H1 (cell line): ENCODE measurements around the gene NT5C3B. TPM values are rescaled to one million over a fixed set of nuclear protein-coding genes. Genes with fewer than 3 reads are reported as not detected.
"Not testable (repeated sequence)": the region's sequence is repeated elsewhere in the genome, so short reads cannot be mapped to it uniquely, and the experiment has no call there.

Experiments used
- CTCF ChIA-PET: fragments of 300-600 bp; sonication (Branson Sonifier 250); formaldehyde crosslinking; loops from one replicate; lab custom pipeline; 2021; ENCODE audit not compliant: partially characterized antibody; lab: Charles Lee
- POLR2A ChIA-PET: fragments of 300-600 bp; sonication (Branson Sonifier 250); formaldehyde crosslinking; loops from one replicate; lab custom pipeline; 2021; ENCODE audit warnings: inconsistent platforms; ENCODE audit not compliant: partially characterized antibody; lab: Charles Lee
- DNase-seq, 2 experiments: peaks; one replicate each; pipeline versions ENCODE4 v3.0.0 to v3.0.0-alpha.2; 2010 to 2022; ENCODE audit warnings: low spot score in 2 of 2, low read depth in 1 of 2, mixed read lengths in 1 of 2
- FAIRE-seq: peaks from 2 replicates; lab custom pipeline; 2011; peaks lifted over from hg19 to GRCh38; lab: Jason Lieb, UNC
- H2AFZ ChIP-seq: 2 replicates; pipeline ENCODE4 v1.8.1; 2012; ENCODE audit warnings: low read length, inconsistent platforms
- H2AK5ac ChIP-seq: 2 replicates; pipeline ENCODE4 v1.6.1; 2013; ENCODE audit warnings: low read depth, low read length
- H2BK120ac ChIP-seq: replicated peaks from 2 replicates; pipeline ENCODE3; 2013; ENCODE audit warnings: low read depth, low read length, inconsistent platforms
- H2BK12ac ChIP-seq: 2 replicates; pipeline ENCODE4 v1.6.1; 2013; ENCODE audit warnings: low read depth, low read length
- H2BK15ac ChIP-seq: 2 replicates; pipeline ENCODE4 v1.6.1; 2013; ENCODE audit warnings: low read length
- H2BK20ac ChIP-seq: 2 replicates; pipeline ENCODE4 v1.6.1; 2013; ENCODE audit warnings: low read length
- H2BK5ac ChIP-seq: 2 replicates; pipeline ENCODE4 v1.6.1; 2013; ENCODE audit warnings: low read depth, low read length
- H3K14ac ChIP-seq: 2 replicates; pipeline ENCODE4 v1.6.1; 2013; ENCODE audit warnings: inconsistent platforms; ENCODE audit not compliant: insufficient read length
- H3K18ac ChIP-seq: 2 replicates; pipeline ENCODE4 v1.6.1; 2013; ENCODE audit warnings: low read length; ENCODE audit errors: extremely low read depth
- H3K23ac ChIP-seq: 2 replicates; pipeline ENCODE4 v1.6.1; 2013; ENCODE audit warnings: inconsistent platforms; ENCODE audit not compliant: insufficient read length
- H3K23me2 ChIP-seq: 2 replicates; pipeline ENCODE4 v1.6.1; 2013; ENCODE audit warnings: low read depth, low read length
- H3K27ac ChIP-seq: 2 replicates; pipeline ENCODE4 v1.6.1; 2011; ENCODE audit warnings: low read depth, low read length, inconsistent platforms
- H3K27me3 ChIP-seq, 4 experiments: replicated peaks in 1 of 4; 1 replicate in 1 of 4; 2 replicates in 3 of 4; pipeline versions ENCODE4 v1.6.1 to v1.8.1; 2011 to 2013; ENCODE audit warnings: low read length in 3 of 4, mild to moderate bottlenecking in 3 of 4, inconsistent platforms in 2 of 4, mixed read lengths in 2 of 4, moderate library complexity in 1 of 4; ENCODE audit not compliant: control insufficient read depth in 3 of 4, insufficient read depth in 3 of 4; ENCODE audit errors: extremely low read depth in 1 of 4
- H3K36me3 ChIP-seq, 4 experiments: 2 replicates each; pipeline versions ENCODE4 v1.6.1 to v1.8.1; 2011 to 2013; ENCODE audit warnings: mild to moderate bottlenecking in 4 of 4, low read length in 3 of 4, moderate library complexity in 2 of 4, control low read depth in 1 of 4, inconsistent platforms in 1 of 4; ENCODE audit not compliant: insufficient read depth in 4 of 4, control insufficient read depth in 2 of 4
- H3K4ac ChIP-seq: replicated peaks from 2 replicates; pipeline ENCODE3; 2013; ENCODE audit warnings: low read length, low read depth, mixed read lengths, inconsistent platforms; ENCODE audit not compliant: insufficient read length
- H3K4me1 ChIP-seq, 4 experiments: replicated peaks in 1 of 4; 1 replicate in 1 of 4; 2 replicates in 3 of 4; pipeline versions ENCODE4 v1.6.1 to v1.8.1; 2011 to 2013; ENCODE audit warnings: low read length in 3 of 4, inconsistent platforms in 2 of 4, mixed read lengths in 1 of 4; ENCODE audit not compliant: insufficient read depth in 4 of 4, control insufficient read depth in 3 of 4
- H3K4me2 ChIP-seq, 2 experiments: 2 replicates each; pipeline versions ENCODE4 v1.6.1 to v1.8.1; 2011 to 2013; ENCODE audit warnings: low read depth in 2 of 2, low read length in 2 of 2, control low read depth in 1 of 2, inconsistent platforms in 1 of 2, mild to moderate bottlenecking in 1 of 2; ENCODE audit not compliant: insufficient read depth in 1 of 2
- H3K4me3 ChIP-seq, 4 experiments: fragments of 200-600, 300-600 bp in 1 of 4; sonication (generic), shearing (Covaris generic), sonication (Bioruptor Twin) in 1 of 4; 2 replicates each; pipeline versions ENCODE4 v1.5.1 to v1.8.1; 2011 to 2016; ENCODE audit warnings: low read length in 4 of 4, low read depth in 3 of 4, control low read depth in 2 of 4, inconsistent platforms in 2 of 4, mild to moderate bottlenecking in 2 of 4, mixed read lengths in 1 of 4, moderate library complexity in 1 of 4; ENCODE audit not compliant: insufficient read depth in 2 of 4; ENCODE audit errors: extremely low read depth in 1 of 4
- H3K56ac ChIP-seq: replicated peaks from 2 replicates; pipeline ENCODE3; 2013; ENCODE audit warnings: low read depth, mild to moderate bottlenecking, mixed read lengths, low read length, inconsistent platforms; ENCODE audit not compliant: insufficient read length
- H3K79me1 ChIP-seq: 2 replicates; pipeline ENCODE4 v1.6.1; 2013; ENCODE audit warnings: low read depth, low read length, control low read depth
- H3K79me2 ChIP-seq, 2 experiments: 2 replicates each; pipeline versions ENCODE4 v1.6.1 to v1.8.1; 2012 to 2013; ENCODE audit warnings: low read length in 2 of 2, mild to moderate bottlenecking in 2 of 2, inconsistent platforms in 1 of 2; ENCODE audit not compliant: insufficient read depth in 2 of 2, control insufficient read depth in 1 of 2
- H3K9ac ChIP-seq, 4 experiments: replicated peaks in 1 of 4; 1 replicate in 1 of 4; 2 replicates in 3 of 4; pipeline versions ENCODE4 v1.6.1 to v1.8.1; 2011 to 2013; ENCODE audit warnings: low read depth in 3 of 4, low read length in 3 of 4, control low read depth in 2 of 4, mild to moderate bottlenecking in 2 of 4, moderate library complexity in 2 of 4, inconsistent platforms in 1 of 4; ENCODE audit errors: extremely low read depth in 1 of 4
- H3K9me3 ChIP-seq, 2 experiments: 2 replicates each; pipeline versions ENCODE4 v1.6.1 to v1.8.1; 2012 to 2013; ENCODE audit warnings: mild to moderate bottlenecking in 2 of 2, moderate library complexity in 2 of 2, control low read depth in 1 of 2, inconsistent platforms in 1 of 2, low read depth in 1 of 2, low read length in 1 of 2, mixed read lengths in 1 of 2; ENCODE audit not compliant: insufficient read depth in 2 of 2
- H4K20me1 ChIP-seq, 2 experiments: replicated peaks in 1 of 2; 2 replicates each; pipeline versions ENCODE3 to v1.8.1; 2011 to 2013; ENCODE audit warnings: inconsistent platforms in 2 of 2, low read length in 2 of 2, mild to moderate bottlenecking in 1 of 2; ENCODE audit not compliant: insufficient read depth in 2 of 2, control insufficient read depth in 1 of 2
- H4K5ac ChIP-seq: 2 replicates; pipeline ENCODE4 v1.6.1; 2013; ENCODE audit warnings: low read length, low read depth, mixed read lengths, inconsistent platforms; ENCODE audit not compliant: insufficient read length
- H4K8ac ChIP-seq: 2 replicates; pipeline ENCODE4 v1.8.0; 2013; ENCODE audit warnings: mild to moderate bottlenecking, moderate library complexity, low read length, inconsistent platforms; ENCODE audit not compliant: insufficient read depth; ENCODE audit errors: extremely low read depth
- H4K91ac ChIP-seq: replicated peaks from 2 replicates; pipeline ENCODE3; 2013; ENCODE audit warnings: low read length, mixed read lengths, inconsistent platforms; ENCODE audit not compliant: insufficient read length
- WGBS, 2 experiments: shearing (Covaris generic) in 1 of 2; methylation state at CpG; one replicate each; pipeline versions ENCODE4 v1.1.6 to v1.1.7; 2013 to 2015; ENCODE audit warnings: low lambda C conversion rate in 2 of 2, mixed read lengths in 2 of 2, inconsistent platforms in 1 of 2, low coverage in 1 of 2, missing lambda C conversion rate in 1 of 2; ENCODE audit not compliant: insufficient replicate concordance in 2 of 2, insufficient coverage in 1 of 2, insufficient read length in 1 of 2; ENCODE audit errors: extremely low coverage in 1 of 2, missing lambda C conversion rate in 1 of 2; 5-methylcytosine and 5-hydroxymethylcytosine counted together
- polyA plus RNA-seq, 7 experiments: library from polyadenylated mRNA; depleted of rRNA in 3 of 7; stranded (reverse) in 5 of 7; unstranded in 2 of 7; fragments of >200 nt in 5 of 7; fragments of 200-250 nt in 2 of 7; gene quantifications; 1 replicate in 5 of 7; 2 replicates in 1 of 7; 4 replicates in 1 of 7; pipeline versions ENCODE4 v1.2.1 to v1.2.3, GENCODE V29; 2011 to 2013; ENCODE audit warnings: missing spikeins in 2 of 7, mixed read lengths in 2 of 7
- total RNA-seq: library from RNA; stranded (reverse); fragmentation: NEBNext Ultra II Directional; extraction: Animal tissue kit (Norgen Biotek cat#: 25700); gene quantifications from 2 replicates; pipeline ENCODE4 v1.2.1, GENCODE V29; 2021

NT5C3B gene
- total and polyA plus RNA-seq, 2 of the 8 experiments (the other 6 are each of a cell fraction or from before 2014, with no cell fraction given): 68.7 to 94.5 TPM

- 89% methylated on average over 14 of the region's 14 CpGs; no CpG with 5 or more reads in 1 of the 2 experiments for WGBS, 2 experiments
- Histone ChIP-seq H2BK120ac (peak overlapping the region; percentile 67), H2BK5ac (peak overlapping the region; percentile 68), H4K91ac (peak overlapping the region; percentile 49), H2BK12ac (peak overlapping the region; percentile 88; the same call in 1 of the 2 replicates), H4K20me1 (peaks cover 6 to 20% of the 10 kb centered on the region in 2 experiments), H3K79me1 (peaks cover 16% of the 10 kb centered on the region), H3K4me1 (peaks cover 0 to 51% (median 34%) of the 10 kb centered on the region in 4 experiments; a peak in 6 of 7 replicates), H3K4me2 (peak overlapping the region; percentile 22 to 42; a peak in 2 of 4 replicates), H2BK15ac (peak overlapping the region; percentile 88), H2AK5ac (peak overlapping the region; percentile 75; the same call in 1 of the 2 replicates), H3K79me2 (peaks cover 0 to 52% of the 10 kb centered on the region in 2 experiments; a peak in 3 of 4 replicates)
- not testable (repeated sequence) for H2BK20ac ChIP-seq, H3K9ac ChIP-seq, H3K36me3 ChIP-seq, FAIRE-seq, H3K27ac ChIP-seq, H3K4me3 ChIP-seq, H3K23ac ChIP-seq, H4K8ac ChIP-seq, H3K27me3 ChIP-seq, H3K56ac ChIP-seq, DNase-seq, H2AFZ ChIP-seq, H3K14ac ChIP-seq, H3K18ac ChIP-seq, H3K9me3 ChIP-seq, H4K5ac ChIP-seq, H3K23me2 ChIP-seq, H3K4ac ChIP-seq
- ChIA-PET POLR2A (interaction anchor here (1.1 to 7.5 kb wide), 7 partner anchors 8 to 42 kb away, joined by 3 to 83 read pairs (median 5); partner anchors contain the start of genes HAP1 and JUP), CTCF (interaction anchor here (0.6 to 6.8 kb wide), 7 partner anchors 9 to 39 kb away, joined by 3 to 55 read pairs (median 4); partner anchors contain the start of genes JUP and P3H4)
Observed at GRCh38 chr17:41776262-41776900, 59.7 kb downstream of the NT5C3B start.
